ENCODE results near the gene SOWAHA. TPM values are rescaled to one million over a fixed set of nuclear protein-coding genes. Genes with fewer than 3 reads are reported as not detected.
A peak's percentile ranks its signal among the peaks of the same experiment; 100 is the strongest.

SOWAHA gene
- total RNA-seq, 1 experiment from 2014 or later, result 0.20 TPM

- Histone ChIP-seq H3K23me2 (ENCODE audit: insufficient read length, low read depth, low read length, poor library complexity, severe bottlenecking) (peaks cover 10% of the 10 kb centered on the region), H2BK12ac (ENCODE audit: insufficient read length, low read depth, low read length) (no peak overlapping the region), H4K20me1 (ENCODE audit: control insufficient read depth, insufficient read depth, insufficient read length) (no peaks in the 10 kb centered on the region), H2BK15ac (ENCODE audit: low read depth, low read length) (no peak overlapping the region), H3K23ac (ENCODE audit: insufficient read length, low read depth, low read length) (no peak overlapping the region), H3K79me2 (ENCODE audit: insufficient read depth, low read length) (no peaks in the 10 kb centered on the region), H2BK120ac (ENCODE audit: low read depth, low read length, poor library complexity, severe bottlenecking) (no peak overlapping the region), H3K56ac (ENCODE audit: insufficient read length, low read depth, low read length) (no peak overlapping the region), H4K91ac (ENCODE audit: insufficient read length, low read depth, low read length) (no peak overlapping the region), H2AK5ac (ENCODE audit: insufficient read length, low read length) (no peak overlapping the region), H3K4ac (ENCODE audit: low read depth, low read length) (no peak overlapping the region), H4K5ac (ENCODE audit: insufficient read length, low read depth, low read length) (no peak overlapping the region), H2AFZ (ENCODE audit: low read length) (no peak overlapping the region), H3K4me1 (ENCODE audit: insufficient read depth, low read length) (no peaks in the 10 kb centered on the region), H2BK20ac (ENCODE audit: low read depth, low read length, poor library complexity, severe bottlenecking) (no peak overlapping the region), H3K14ac (ENCODE audit: insufficient read depth, low read length) (no peak overlapping the region; the same call in 1 of the 2 replicates), H4K8ac (replicated peaks; ENCODE audit: insufficient read length, low read depth, low read length) (no peak overlapping the region), H3K27ac (ENCODE audit: insufficient read length, low read depth, low read length) (no peak overlapping the region), H3K27me3 (ENCODE audit: insufficient read depth, low read length) (peaks cover 16% of the 10 kb centered on the region; the same call in 1 of the 2 replicates), H2BK5ac (ENCODE audit: insufficient read length, low read length) (no peak overlapping the region), H3K4me2 (ENCODE audit: insufficient read depth, insufficient read length, low read length) (peak overlapping the region; percentile 39), H3K9me3 (ENCODE audit: control insufficient read depth, low read depth, low read length) (no peaks in the 10 kb centered on the region), H3K9ac (ENCODE audit: extremely low read depth, insufficient read length, low read length) (no peak overlapping the region), H3K18ac (ENCODE audit: insufficient read length, low read depth, low read length) (no peak overlapping the region), H3T11ph (ENCODE audit: low read length) (no peak overlapping the region), H3K79me1 (ENCODE audit: insufficient read depth, low read depth, low read length, poor library complexity, severe bottlenecking) (no peaks in the 10 kb centered on the region)
- no peak for DNase-seq
- WGBS (ENCODE audit: extremely low coverage, insufficient read length, low lambda C conversion rate), result no CpG with 5 or more reads among the region's 15 CpGs
- Mint-ChIP-seq H3K4me1 (peaks cover 4 to 12% of the 10 kb centered on the region in 2 experiments; a peak in 3 of 4 replicates), H3K36me3 (ENCODE audit: insufficient read depth in 1 of 3, low read depth in 3 of 3) (no peaks in the 10 kb centered on the region; a peak in 1 of 7 replicates), H3K27ac (no peak overlapping the region), H3K4me3 (peak overlapping the region; percentile 76 to 85), H3K9me3 (no peaks in the 10 kb centered on the region; a peak in 1 of 5 replicates), H3K27me3 (ENCODE audit: low read depth) (peaks cover 59% of the 10 kb centered on the region)
- no peak for TF ChIP-seq CTCF (conservative IDR thresholded peaks at IDR 0.05)
Measured at GRCh38 chr5:132831095-132831860, 18.2 kb downstream of the SOWAHA start.
